Ectodermal cell (in vitro differentiated cells): ENCODE data around the gene S100Z.
"Not testable (repeated sequence)": the region's sequence is repeated elsewhere in the genome, so short reads cannot be mapped to it uniquely, and the experiment has no call there.

Source experiments
- H3K27ac ChIP-seq: 2 replicates; pipeline ENCODE4 v1.7.0; 2013; ENCODE audit warnings: mild to moderate bottlenecking, low read depth, low read length; ENCODE audit not compliant: insufficient read depth, poor library complexity, severe bottlenecking
- H3K27me3 ChIP-seq: 2 replicates; pipeline ENCODE4 v1.7.0; 2013; ENCODE audit warnings: mild to moderate bottlenecking, low read length; ENCODE audit not compliant: insufficient read depth, control insufficient read depth, poor library complexity, severe bottlenecking
- H3K36me3 ChIP-seq: one replicate; pipeline ENCODE4 v1.7.0; 2013; ENCODE audit warnings: low read length; ENCODE audit not compliant: control insufficient read depth, insufficient read depth
- H3K4me1 ChIP-seq: one replicate; pipeline ENCODE4 v1.7.0; 2013; ENCODE audit warnings: low read length; ENCODE audit not compliant: control insufficient read depth, insufficient read depth
- H3K4me3 ChIP-seq: 2 replicates; pipeline ENCODE4 v1.7.0; 2013; ENCODE audit warnings: low read depth, low read length, control low read depth; ENCODE audit not compliant: insufficient read depth
- H3K9me3 ChIP-seq: 2 replicates; pipeline ENCODE4 v1.7.0; 2013; ENCODE audit warnings: mild to moderate bottlenecking, low read length, moderate library complexity; ENCODE audit not compliant: control insufficient read depth
- WGBS, 2 experiments: methylation state at CpG; one replicate each; pipeline ENCODE4 v1.1.7; 2013; ENCODE audit warnings: missing lambda C conversion rate in 2 of 2; 5-methylcytosine and 5-hydroxymethylcytosine counted together

The S100Z gene

DNA sequence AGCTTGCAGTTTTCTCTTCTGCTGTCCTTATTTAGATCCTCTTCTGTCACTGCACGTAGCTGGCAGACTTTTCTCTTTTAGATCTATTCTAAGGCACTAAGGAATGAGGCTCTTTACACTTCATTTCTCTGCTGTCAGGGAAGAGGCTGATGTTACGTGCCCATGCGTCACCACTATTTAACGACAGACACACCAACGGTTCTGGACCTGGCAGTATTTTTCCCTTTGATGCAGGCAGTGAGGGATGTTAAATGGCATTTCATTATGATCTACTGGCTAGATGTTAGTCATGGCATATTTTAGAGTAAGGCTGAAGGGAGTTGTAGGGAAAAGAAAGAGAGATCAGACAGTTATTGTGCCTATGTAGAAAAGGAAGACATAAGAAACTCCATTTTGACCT lies 94.8 kb downstream of the S100Z start:
- Histone ChIP-seq H3K27ac (no peak overlapping the region), H3K4me3 (no peak overlapping the region), H3K36me3 (no peaks in the 10 kb centered on the region), H3K27me3 (no peaks in the 10 kb centered on the region), H3K4me1 (no peaks in the 10 kb centered on the region), H3K9me3 (no peaks in the 10 kb centered on the region)
- 90% methylated on average over 5 of the region's 5 CpGs for WGBS, 2 experiments

DNA sequence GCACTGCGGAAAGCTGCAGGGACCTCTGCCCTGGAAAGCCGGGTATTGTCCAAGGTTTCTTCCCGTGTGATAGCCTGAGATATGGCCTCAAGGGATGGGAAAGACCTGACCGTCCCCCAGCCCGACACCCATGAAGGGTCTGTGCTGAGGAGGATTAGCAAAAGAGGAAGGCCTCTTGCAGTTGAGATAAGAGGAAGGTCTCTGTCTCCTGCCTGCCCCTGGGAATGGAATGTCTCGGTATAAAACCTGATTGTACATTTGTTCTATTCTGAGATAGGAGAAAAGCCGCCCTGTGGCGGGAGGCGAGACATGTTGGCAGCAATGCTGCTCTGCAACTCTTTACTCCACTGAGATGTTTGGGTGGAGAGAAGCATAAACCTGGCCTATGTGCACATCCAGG lies 95.4 kb downstream of the S100Z start:
- H3K4me3 ChIP-seq, H3K36me3 ChIP-seq, H3K27ac ChIP-seq, H3K4me1 ChIP-seq, H3K27me3 ChIP-seq, H3K9me3 ChIP-seq: not testable (repeated sequence)
- WGBS, 2 experiments, result 90 to 94% methylated on average over 9 of the region's 9 CpGs

DNA sequence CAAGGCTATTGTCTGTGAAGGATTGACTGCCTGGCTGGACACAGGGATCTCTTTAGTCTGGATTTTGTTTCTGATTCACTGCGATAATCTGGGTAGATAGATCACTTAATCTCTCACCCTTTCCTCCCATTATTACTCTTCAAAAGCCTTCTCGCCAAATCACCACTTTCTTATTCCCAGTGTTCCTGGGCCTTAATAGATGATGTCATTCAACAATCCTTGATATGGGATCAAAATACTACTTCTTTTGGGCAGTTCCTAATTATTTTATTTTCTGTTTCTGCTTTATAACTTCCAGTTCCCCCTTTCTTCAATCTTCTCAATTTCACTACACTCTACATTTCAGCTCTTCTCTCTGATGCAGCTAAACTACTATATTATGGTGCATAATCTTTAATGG lies 96.3 kb downstream of the S100Z start:
- Histone ChIP-seq H3K9me3 (no peaks in the 10 kb centered on the region), H3K27me3 (peaks cover 6% of the 10 kb centered on the region), H3K36me3 (no peaks in the 10 kb centered on the region), H3K27ac (no peak overlapping the region), H3K4me3 (no peak overlapping the region), H3K4me1 (no peaks in the 10 kb centered on the region)
- WGBS, 2 experiments, result 91 to 97% methylated on average over 2 of the region's 2 CpGs

DNA sequence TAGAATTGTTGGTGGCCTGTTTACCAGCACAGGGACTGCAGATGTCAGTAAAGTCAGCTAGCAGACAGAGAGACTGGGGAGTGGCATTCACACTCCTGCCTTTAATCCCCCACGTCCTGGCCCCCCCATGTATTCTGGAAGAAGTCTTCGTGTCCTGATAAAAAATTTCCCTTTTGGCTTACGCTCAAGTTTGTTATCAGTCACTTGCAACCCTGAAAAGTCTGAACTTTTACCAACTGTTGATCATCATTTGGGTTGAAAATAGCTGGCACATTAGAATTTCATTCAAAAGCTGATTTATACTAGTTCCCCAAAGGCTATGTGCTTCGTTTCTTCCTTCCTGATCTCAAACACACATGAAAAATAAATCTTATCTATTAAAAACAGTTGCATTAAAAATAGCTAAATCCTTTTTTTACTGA lies 97.3 kb downstream of the S100Z start:
- Histone ChIP-seq H3K4me1 (no peaks in the 10 kb centered on the region), H3K36me3 (no peaks in the 10 kb centered on the region), H3K9me3 (no peaks in the 10 kb centered on the region), H3K27me3 (peaks cover 16% of the 10 kb centered on the region), H3K4me3 (no peak overlapping the region), H3K27ac (no peak overlapping the region)
- WGBS, 2 experiments, result 77% methylated on average over 3 to 4 of the region's 4 CpGs

DNA sequence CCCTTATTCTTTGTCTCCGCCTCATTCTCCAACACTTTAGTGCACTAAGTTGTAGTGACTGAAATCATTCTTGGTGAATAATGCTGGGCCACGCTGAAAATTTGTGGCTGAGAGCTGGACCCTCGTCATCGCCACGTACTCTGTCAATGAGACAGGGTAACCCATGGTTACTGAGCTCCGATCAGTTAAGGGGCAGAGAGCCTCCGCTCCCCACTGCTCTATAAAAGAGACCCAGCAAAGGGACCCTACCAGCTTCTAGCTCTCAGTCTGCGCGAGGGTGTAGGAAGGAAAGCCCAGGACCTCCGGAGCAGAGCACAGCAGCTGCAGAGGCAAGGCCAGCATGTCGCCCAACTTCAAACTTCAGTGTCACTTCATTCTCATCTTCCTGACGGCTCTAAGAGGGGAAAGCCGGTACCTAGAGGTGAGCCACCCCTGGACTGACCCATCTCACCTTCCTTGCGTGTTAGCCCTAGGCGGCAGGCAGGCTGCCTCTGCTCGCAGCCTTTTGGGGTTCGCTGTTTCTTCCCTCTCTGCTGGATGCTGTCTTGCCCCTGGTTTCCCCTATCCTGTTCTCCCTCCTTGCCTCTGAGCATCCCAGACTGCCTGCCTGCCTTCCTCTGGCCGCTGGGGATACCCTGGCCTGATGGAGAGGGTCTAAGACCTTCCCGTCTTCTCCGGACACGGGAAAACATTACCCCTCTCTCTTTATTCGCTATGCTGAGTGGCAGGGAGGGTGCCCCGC lies 103.2 kb downstream of the S100Z start, which contains the start of gene CRHBP:
CRHBP (plus strand) TSS at position 251 of the 742 bp plus-strand sequence; CDS start at position 341, 90 bp downstream.
- Histone ChIP-seq H3K4me3 (peak within 1 kb of the TSS; percentile 47), H3K27ac (no peak within 1 kb of the TSS), H3K27me3 (peaks cover 59% of the 10 kb centered on the region), H3K9me3 (no peaks in the 10 kb centered on the region), H3K36me3 (no peaks in the 10 kb centered on the region), H3K4me1 (peaks cover 4% of the 10 kb centered on the region)
- WGBS, 2 experiments, result 40 to 42% methylated on average over 23 of the region's 23 CpGs

DNA sequence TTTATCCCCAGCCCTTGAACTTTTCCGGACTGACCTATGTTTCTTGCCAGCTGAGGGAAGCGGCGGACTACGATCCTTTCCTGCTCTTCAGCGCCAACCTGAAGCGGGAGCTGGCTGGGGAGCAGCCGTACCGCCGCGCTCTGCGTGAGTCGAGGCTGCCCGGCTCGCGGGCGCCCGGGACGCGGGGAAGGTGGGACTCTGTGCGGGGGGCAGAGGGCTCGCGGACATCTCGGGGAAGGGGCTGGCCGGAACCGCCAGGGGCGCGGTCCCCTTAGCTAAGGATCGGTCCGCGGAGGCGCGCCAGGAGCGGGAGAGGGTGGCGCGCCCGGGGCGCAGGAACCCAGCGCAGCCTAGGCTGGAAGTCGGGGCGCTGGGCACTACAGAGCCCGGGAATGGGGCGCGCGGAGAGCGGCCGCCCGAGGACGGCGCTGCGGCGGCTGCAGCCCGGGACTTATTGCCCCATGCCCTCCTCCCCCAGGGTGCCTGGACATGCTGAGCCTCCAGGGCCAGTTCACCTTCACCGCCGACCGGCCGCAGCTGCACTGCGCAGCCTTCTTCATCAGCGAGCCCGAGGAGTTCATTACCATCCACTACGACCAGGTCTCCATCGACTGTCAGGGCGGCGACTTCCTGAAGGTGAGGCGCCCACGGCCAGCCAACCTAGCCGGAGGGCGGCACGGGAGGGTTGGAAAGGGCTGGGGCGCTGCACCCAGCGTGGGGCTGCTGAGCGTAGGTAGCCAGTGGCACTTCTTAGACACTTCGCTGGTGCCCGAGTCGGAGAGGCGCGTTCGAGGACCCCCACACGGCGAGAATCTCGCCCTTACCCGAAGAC lies 104.0 kb downstream of the S100Z start:
- peaks cover 59% of the 10 kb centered on the region for H3K27me3 ChIP-seq
- H3K4me1 ChIP-seq, result peaks cover 4% of the 10 kb centered on the region
- WGBS, 2 experiments, result 1% methylated on average over 81 of the region's 81 CpGs
- H3K4me3 ChIP-seq, result peak overlapping the region; percentile 47
- H3K9me3 ChIP-seq, result no peaks in the 10 kb centered on the region
- H3K27ac ChIP-seq, result no peak overlapping the region
- no peaks in the 10 kb centered on the region for H3K36me3 ChIP-seq

DNA sequence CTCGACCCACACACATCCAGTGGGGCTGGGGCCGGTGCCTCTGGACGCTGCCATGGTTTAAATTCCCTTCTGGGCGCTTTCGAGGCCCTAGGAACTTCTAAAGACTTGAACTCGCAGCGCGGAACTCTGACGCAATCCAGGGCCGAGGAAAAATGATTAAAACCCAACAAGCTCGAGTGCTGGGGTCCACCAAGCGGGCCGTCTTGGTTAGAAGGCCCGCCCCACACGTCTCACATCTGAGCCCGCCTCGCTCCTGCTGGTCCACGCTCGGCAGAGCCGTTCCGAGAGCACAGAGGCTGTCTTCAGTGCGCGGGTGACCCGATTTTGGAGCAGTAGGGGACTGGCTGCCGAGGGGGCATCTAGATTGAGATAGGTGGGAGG lies 104.6 kb downstream of the S100Z start:
- H3K36me3 ChIP-seq, result no peaks in the 10 kb centered on the region
- no peak overlapping the region for H3K27ac ChIP-seq
- peak overlapping the region; percentile 47 for H3K4me3 ChIP-seq
- no peaks in the 10 kb centered on the region for H3K9me3 ChIP-seq
- peaks cover 4% of the 10 kb centered on the region for H3K4me1 ChIP-seq
- WGBS, 2 experiments, result 25 to 30% methylated on average over 25 of the region's 25 CpGs
- peaks cover 59% of the 10 kb centered on the region for H3K27me3 ChIP-seq

DNA sequence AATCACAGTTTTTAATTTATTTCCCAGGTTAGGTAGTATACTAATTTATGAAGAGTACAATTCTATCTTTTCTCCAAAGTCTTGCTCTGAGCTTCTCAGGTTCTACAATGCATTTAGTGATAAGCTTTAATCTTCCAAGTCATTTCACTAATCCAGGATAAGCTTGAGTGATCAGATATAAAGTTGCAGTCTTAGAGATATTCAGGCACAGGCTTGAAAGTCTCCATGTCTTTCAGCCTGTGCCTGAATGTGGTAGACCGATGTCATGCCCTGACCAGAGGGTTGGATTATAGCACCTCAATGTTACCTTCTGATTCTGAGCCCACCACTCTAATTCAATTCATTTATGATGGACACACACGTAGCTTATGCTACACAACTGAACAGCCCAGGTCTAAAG lies 106.2 kb downstream of the S100Z start:
- no peaks in the 10 kb centered on the region for H3K9me3 ChIP-seq
- H3K4me1 ChIP-seq, result peaks cover 4% of the 10 kb centered on the region
- H3K27me3 ChIP-seq, result peaks cover 54% of the 10 kb centered on the region
- H3K36me3 ChIP-seq, result no peaks in the 10 kb centered on the region
- H3K4me3 ChIP-seq, result no peak overlapping the region
- no peak overlapping the region for H3K27ac ChIP-seq
- WGBS, 2 experiments, result 89 to 94% methylated on average over 2 of the region's 2 CpGs

DNA sequence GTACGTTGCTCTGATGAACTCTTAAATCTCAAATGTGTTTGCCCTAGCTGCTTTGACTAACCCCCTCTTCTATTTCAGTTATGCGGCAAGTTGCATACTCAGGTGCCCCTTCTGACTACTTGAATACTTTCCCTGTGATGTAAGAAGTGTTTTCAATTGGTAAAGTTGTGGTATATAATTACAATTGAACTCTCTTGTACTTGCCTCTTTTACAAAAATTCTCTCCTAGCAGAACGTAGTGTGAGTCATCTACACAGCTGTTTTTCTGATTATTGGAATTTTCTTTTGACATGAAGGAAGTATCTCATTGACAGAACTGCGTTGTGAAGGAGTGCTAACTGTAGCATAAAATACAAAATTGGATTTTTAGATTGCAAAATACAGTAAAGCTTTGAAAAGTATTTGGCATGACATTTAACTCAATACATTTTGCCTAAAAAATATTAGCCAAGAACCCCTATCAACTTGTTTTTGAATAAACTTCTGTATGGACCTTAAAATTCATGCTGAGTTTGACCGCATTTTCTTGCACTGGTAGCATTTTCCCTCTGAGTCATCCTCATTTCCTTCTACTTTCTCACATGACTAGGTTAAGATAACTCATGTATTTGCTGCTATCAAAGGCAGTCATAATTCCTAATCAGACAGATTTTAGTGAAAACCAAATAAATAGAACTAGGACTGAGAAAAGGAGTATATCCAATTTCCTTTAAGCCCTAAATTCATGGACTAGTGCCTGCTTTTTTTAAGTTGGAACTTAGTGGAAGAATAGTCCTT lies 109.4 kb downstream of the S100Z start:
- peaks cover under 1% of the 10 kb centered on the region for H3K4me1 ChIP-seq
- H3K36me3 ChIP-seq, result no peaks in the 10 kb centered on the region
- H3K4me3 ChIP-seq, result no peak overlapping the region
- no peak overlapping the region for H3K27ac ChIP-seq
- no peaks in the 10 kb centered on the region for H3K9me3 ChIP-seq
- 79 to 89% methylated on average over 4 to 5 of the region's 5 CpGs for WGBS, 2 experiments
- peaks cover 23% of the 10 kb centered on the region for H3K27me3 ChIP-seq
